Breast epithelium (tissue), 3 donors: ENCODE measurements around the gene CSNK1D.

ENCODE experiments used
- CTCF ChIP-seq, 3 donors: fragments of 450-650 bp; IDR thresholded peaks; one replicate each; pipeline ENCODE4 v1.5.1; 2016 to 2017; ENCODE audit warnings: antibody characterized with exemption in 3 of 3, mild to moderate bottlenecking in 3 of 3, moderate library complexity in 3 of 3
- POLR2A ChIP-seq: fragments of 450-650 bp; IDR thresholded peaks from one replicate; pipeline ENCODE4 v1.6.1; 2016; ENCODE audit warnings: antibody characterized with exemption, mild to moderate bottlenecking, moderate library complexity

GRCh38 chr17:82272495-82273326 is 789 bp downstream of the CSNK1D start:
- TF ChIP-seq CTCF (IDR thresholded peaks at IDR 0.05) (no peak), POLR2A (no peak)
